Measurements from ENCODE around the gene SP4. TPM values are rescaled to one million over a fixed set of nuclear protein-coding genes. Genes with fewer than 3 reads are reported as not detected.
"Not testable (repeated sequence)": the region's sequence is repeated elsewhere in the genome, so short reads cannot be mapped to it uniquely, and the experiment has no call there.

SP4 gene
- total RNA-seq, 1 experiment from 2014 or later: 6.1 TPM

DNA sequence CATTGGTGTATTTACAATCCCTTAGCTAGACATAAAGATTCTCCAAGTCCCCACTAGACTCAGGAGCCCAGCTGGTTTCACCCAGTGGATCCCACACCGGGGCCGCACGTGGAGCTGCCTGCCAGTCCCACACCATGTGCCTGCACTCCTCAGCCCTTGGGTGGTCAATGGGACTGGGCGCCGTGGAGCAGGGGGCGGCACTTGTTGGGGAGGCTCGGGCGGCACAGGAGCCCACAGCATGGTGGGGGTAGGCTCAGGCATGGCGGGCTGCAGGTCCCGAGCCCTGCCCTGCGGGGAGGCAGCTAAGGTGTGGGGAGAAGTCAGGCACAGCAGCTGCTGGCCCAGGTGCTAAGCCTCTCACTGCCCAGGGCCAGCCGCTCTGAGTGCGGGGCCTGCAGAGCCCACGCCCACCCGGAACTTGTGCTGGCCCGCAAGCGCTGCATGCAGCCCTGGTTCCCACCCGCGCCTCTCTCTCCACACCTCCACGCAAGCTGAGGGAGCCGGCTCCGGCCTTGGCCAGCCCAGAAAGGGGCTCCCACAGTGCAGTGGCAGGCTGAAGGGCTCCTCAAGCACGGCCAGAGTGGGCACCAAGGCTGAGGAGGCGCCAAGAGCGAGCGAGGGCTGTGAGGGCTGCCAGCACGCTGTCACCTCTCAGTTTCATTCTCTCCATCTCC, 108.7 kb downstream of the SP4 start:
- H3K4me1 ChIP-seq (replicated peaks; ENCODE audit: insufficient read depth); H3K4me3 ChIP-seq; H4K20me1 ChIP-seq (ENCODE audit: insufficient read depth); H3K27ac ChIP-seq; POLR2A ChIA-PET (ENCODE audit: unreplicated experiment); intact Hi-C loops (cut with micrococcal nuclease; ENCODE audit: unreplicated experiment); H3K9me2 ChIP-seq (ENCODE audit: insufficient read depth); DNase-seq; H3K27me3 ChIP-seq (ENCODE audit: insufficient read depth, low read depth); H3F3A ChIP-seq (ENCODE audit: insufficient read depth, low read depth); H2AFZ ChIP-seq; H3K9me3 ChIP-seq (ENCODE audit: insufficient read depth, low read depth); H3K4me2 ChIP-seq; H3K79me2 ChIP-seq (ENCODE audit: low read depth); BruUV-seq (replicated peaks); H3K36me3 ChIP-seq (ENCODE audit: low read depth); CTCF ChIA-PET: not testable (repeated sequence)

DNA sequence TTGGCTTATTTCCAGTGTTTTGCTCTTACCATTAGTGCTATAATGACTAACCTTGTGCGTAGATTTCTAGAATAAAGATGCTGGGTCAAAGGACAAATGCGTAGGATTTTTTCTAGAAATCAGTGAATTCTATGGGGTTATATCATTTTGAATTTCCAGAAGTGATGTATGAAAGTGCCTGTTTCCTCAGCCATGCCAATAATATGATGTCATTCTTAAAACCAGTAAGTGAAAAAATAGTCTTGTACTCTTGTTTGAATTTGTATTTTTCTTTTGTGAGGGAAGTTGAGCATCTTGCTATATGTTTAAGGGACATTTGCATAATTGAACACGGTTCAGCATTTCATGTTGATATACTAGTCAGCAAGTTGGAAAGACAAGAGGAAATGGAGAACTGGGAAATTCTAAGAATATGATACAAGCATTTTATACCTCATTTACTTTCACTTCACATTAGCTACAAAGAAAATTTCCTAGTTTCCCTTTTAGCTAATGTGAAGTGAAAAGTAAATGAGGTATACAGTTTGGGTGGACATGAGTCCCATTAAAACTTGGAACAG, 111.1 kb downstream of the SP4 start:
- POLR2A ChIA-PET (ENCODE audit: unreplicated experiment): no interaction called here
- CTCF ChIA-PET: no interaction called here
- no peaks in the 10 kb centered on the region for H4K20me1 ChIP-seq (ENCODE audit: insufficient read depth)
- H3K4me3 ChIP-seq: no peak overlapping the region
- no peak overlapping the region for H3K27ac ChIP-seq
- H3K4me2 ChIP-seq: no peak overlapping the region
- H3K36me3 ChIP-seq (ENCODE audit: low read depth): no peaks in the 10 kb centered on the region
- 0 out of 2 replicates have a peak, but pooled peaks cover 1% of the 10 kb centered on the region for H3K9me2 ChIP-seq (ENCODE audit: insufficient read depth)
- TF ChIP-seq, protein P1, sequence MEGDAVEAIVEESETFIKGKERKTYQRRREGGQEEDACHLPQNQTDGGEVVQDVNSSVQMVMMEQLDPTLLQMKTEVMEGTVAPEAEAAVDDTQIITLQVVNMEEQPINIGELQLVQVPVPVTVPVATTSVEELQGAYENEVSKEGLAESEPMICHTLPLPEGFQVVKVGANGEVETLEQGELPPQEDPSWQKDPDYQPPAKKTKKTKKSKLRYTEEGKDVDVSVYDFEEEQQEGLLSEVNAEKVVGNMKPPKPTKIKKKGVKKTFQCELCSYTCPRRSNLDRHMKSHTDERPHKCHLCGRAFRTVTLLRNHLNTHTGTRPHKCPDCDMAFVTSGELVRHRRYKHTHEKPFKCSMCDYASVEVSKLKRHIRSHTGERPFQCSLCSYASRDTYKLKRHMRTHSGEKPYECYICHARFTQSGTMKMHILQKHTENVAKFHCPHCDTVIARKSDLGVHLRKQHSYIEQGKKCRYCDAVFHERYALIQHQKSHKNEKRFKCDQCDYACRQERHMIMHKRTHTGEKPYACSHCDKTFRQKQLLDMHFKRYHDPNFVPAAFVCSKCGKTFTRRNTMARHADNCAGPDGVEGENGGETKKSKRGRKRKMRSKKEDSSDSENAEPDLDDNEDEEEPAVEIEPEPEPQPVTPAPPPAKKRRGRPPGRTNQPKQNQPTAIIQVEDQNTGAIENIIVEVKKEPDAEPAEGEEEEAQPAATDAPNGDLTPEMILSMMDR (conservative IDR thresholded peaks at IDR 0.05): no peak
- no peak for TF ChIP-seq EZH2 (IDR thresholded peaks at IDR 0.05; ENCODE audit: low read depth)
- H2AFZ ChIP-seq: no peak overlapping the region
- intact Hi-C loops (cut with micrococcal nuclease; ENCODE audit: unreplicated experiment): no loop called here
- H3K4me1 ChIP-seq (replicated peaks; ENCODE audit: insufficient read depth): no peaks in the 10 kb centered on the region
- H3K79me2 ChIP-seq (ENCODE audit: low read depth): no peaks in the 10 kb centered on the region
- no peaks in the 10 kb centered on the region for H3K9me3 ChIP-seq (ENCODE audit: insufficient read depth, low read depth)
- no peaks in the 10 kb centered on the region for H3K27me3 ChIP-seq (ENCODE audit: insufficient read depth, low read depth)
- H3F3A ChIP-seq (ENCODE audit: insufficient read depth, low read depth): no peaks in the 10 kb centered on the region
- no peak for DNase-seq
- no TSS peak for BruUV-seq (replicated peaks)

DNA sequence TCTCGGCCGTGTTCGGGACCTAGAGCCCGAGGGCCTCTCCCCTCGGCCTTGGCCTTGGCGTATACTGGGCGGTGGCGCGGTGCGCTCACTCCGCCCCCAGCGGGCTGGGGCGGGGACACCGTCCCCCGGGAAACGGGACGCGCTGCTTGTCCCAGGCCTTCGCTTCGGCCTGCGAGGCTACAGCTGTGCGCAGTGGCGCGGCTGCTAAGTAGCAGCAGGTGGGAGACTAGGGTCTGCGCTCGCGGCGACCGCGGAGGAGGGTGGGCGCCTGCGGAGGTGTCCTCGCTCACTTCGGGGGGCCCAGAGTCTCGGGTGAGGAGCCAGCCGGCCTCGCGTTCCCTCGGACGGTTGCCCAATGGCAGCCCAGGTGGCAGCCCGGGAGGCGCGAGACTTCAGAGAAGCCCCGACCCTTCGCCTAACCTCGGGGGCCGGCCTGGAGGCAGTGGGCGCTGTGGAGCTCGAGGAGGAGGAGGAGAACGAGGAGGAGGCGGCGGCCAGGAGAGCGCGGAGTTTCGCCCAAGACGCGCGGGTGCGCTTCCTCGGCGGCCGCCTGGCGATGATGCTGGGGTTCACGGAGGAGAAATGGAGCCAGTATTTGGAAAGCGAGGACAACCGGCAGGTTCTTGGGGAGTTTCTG, 115.1 kb downstream of the SP4 start, which contains the start of gene DNAH11:
TSS of gene DNAH11 (plus strand) at position 149 of the 637 bp plus-strand sequence. CDS start at position 356, 207 bp downstream.
- CTCF ChIA-PET: no interaction called here
- no TSS peak for BruUV-seq (replicated peaks)

More for the DNA sequence above, 115.1 kb downstream of the SP4 start, which contains the start of gene DNAH11:
- Histone ChIP-seq H3K9me3 (ENCODE audit: insufficient read depth, low read depth) (no peaks in the 10 kb centered on the region), H3F3A (ENCODE audit: insufficient read depth, low read depth) (no peaks in the 10 kb centered on the region), H3K4me3 (no peak within 1 kb of the TSS), H2AFZ (no peak within 1 kb of the TSS), H4K20me1 (ENCODE audit: insufficient read depth) (no peaks in the 10 kb centered on the region), H3K27ac (no peak within 1 kb of the TSS), H3K4me2 (no peak within 1 kb of the TSS), H3K9me2 (ENCODE audit: insufficient read depth) (no peaks in the 10 kb centered on the region), H3K79me2 (ENCODE audit: low read depth) (no peaks in the 10 kb centered on the region), H3K36me3 (ENCODE audit: low read depth) (no peaks in the 10 kb centered on the region), H3K27me3 (ENCODE audit: insufficient read depth, low read depth) (no peaks in the 10 kb centered on the region), H3K4me1 (replicated peaks; ENCODE audit: insufficient read depth) (no peaks in the 10 kb centered on the region)
- intact Hi-C loops (cut with micrococcal nuclease; ENCODE audit: unreplicated experiment): no loop called here
- peak in 1 of 2 experiments; percentile 9 for DNase-seq
- TF ChIP-seq EZH2 (IDR thresholded peaks at IDR 0.05; ENCODE audit: low read depth): no peak
- TF ChIP-seq, protein P1 (conservative IDR thresholded peaks at IDR 0.05): no peak
- POLR2A ChIA-PET (ENCODE audit: unreplicated experiment): no interaction called here

All from PC-9 (cell line).